ENCODE measurements around the gene TNNC1.

TNNC1 gene

DNA sequence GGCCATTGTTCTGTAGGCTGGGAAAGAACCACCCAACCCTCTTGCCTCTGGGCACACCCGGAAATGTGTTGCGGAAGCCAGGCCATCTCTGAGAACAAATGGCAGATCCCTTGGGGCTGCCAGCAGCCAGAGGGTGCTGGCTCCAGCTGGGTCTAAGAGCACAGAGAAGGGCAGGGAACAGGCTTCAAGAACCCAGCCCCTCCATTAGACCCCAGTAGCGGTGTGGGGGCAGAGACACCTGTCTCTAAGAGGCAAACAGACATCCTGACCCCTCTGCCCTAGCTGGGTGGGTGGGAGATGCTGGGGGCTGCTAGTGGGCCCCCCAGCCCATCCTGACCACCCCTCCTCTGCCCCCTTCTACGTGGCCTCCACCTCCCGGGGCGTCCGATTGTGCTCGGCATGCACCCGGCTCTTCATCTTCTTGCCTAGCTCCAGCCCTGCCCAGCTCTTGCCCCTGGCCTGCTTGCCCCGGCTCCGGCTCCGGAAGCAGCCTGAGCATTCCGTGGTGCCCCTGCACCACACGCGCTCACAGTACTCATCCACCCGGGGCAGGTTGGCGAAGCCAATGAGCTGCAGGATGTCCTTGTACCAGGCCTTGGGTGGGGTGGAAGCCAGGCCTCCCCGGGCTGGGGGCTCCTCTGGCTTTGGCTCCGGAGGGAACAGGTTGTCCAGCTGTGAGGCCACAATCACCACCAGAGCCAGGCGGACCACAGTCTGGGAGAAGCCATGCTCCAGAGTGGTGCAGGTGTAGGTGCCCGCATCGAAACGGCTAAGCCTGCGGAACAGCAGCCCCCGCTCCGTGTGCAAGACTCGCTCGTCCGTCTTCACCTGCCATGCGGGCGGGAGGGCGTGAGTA, 18.4 kb downstream of the TNNC1 start:
- no peaks in the 10 kb centered on the region for H3K9me3 Mint-ChIP-seq
- no peaks in the 10 kb centered on the region for H3K36me3 Mint-ChIP-seq (ENCODE audit: low read depth)
- H3K4me3 Mint-ChIP-seq, result no peak overlapping the region
- H3K27ac Mint-ChIP-seq, result no peak overlapping the region
- H3K4me1 Mint-ChIP-seq (ENCODE audit: low read depth), result peaks cover 4% of the 10 kb centered on the region
- no peaks in the 10 kb centered on the region for H3K27me3 Mint-ChIP-seq (ENCODE audit: low read depth)

DNA sequence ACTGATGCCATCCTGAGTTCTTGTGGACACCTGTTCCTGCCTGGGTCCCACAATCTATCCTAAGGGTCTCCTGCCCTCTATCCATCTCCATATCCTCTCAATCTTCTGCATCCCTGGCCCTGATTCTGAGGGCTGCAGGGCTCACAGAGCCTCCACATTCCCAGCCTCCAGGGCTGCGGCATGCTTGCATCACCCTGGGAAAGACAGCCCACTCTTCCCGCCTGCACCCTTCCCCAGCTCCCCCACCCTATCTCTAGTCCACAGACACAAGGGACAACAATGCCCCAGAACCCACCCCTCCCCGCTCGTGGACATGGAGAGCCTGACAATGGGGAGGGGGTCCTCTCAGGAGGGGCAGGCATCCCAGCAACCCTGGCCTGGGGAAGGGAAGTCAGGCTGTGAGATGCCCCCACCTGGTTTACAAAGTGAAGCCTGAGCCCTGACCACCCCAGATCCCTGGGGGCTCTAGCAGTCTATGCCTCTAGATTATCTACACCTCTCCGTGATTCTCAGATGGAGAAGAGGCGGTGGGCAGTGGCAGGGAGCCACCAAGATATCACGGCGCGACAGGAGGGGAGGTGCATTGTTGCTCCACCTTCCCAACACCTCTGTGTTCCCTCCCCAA, 19.2 kb downstream of the TNNC1 start:
- Mint-ChIP-seq H3K4me1 (ENCODE audit: low read depth) (peaks cover 4% of the 10 kb centered on the region), H3K4me3 (no peak overlapping the region), H3K9me3 (no peaks in the 10 kb centered on the region), H3K36me3 (ENCODE audit: low read depth) (no peaks in the 10 kb centered on the region), H3K27me3 (ENCODE audit: low read depth) (no peaks in the 10 kb centered on the region), H3K27ac (no peak overlapping the region)

DNA sequence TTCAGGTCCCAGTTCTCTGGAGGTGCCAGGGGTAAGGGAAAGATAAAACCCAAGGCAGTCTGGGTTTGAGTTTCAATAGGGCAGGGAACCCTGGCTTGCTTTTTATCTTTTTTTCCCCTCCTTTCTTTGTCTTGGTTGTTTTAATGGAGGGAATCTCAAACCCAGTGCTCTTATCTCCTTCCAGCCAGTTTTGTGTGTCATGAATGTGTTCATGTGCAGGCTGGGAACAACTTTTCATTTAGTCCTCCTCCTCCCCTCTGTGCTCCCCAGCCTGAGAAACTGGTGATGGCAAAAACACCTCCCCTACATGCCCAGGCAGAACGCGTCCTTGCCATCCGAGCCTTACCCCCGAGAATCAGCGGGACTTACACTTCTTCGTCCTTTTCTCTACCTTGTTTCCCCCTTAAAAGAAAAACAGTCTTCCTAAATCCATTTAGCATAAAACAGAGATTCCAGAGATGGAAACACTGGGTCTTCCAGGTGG, 19.8 kb downstream of the TNNC1 start:
- Mint-ChIP-seq H3K27me3 (ENCODE audit: low read depth) (no peaks in the 10 kb centered on the region), H3K4me1 (ENCODE audit: low read depth) (peaks cover 4% of the 10 kb centered on the region), H3K4me3 (no peak overlapping the region), H3K9me3 (no peaks in the 10 kb centered on the region), H3K27ac (no peak overlapping the region), H3K36me3 (ENCODE audit: low read depth) (no peaks in the 10 kb centered on the region)

DNA sequence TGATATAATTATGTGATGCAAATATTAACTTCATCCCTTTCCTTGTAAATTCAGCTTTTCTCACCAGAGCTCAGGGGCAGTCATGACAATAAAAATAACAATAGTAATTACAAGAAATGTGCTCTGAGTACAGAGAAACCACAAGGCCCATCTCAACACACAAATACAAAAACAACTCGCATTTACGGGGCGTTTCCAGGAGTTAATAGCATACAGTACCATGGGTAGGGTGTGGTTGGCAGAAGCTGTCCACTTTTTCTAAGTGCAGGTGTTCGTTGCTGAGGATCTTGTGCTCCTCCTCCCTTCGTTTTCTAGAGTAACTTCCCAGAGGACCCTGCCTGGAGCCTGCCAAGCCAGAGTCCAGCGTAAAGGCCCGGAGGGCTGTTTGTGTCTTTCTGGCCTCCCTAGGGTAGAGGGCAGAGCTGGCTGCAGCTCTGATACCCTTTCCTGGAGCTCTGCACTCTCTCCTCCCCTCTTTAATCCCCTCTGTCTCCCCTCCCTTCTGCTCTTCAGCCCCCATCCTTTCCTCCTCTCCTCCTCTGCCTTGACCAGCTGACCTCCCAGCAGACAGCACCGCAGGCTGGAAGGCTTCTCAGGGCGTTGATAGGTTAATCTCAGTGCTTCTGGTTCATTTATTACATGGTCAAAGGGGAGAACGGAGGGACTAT, 20.4 kb downstream of the TNNC1 start:
- Mint-ChIP-seq H3K27ac (no peak overlapping the region), H3K36me3 (ENCODE audit: low read depth) (no peaks in the 10 kb centered on the region), H3K27me3 (ENCODE audit: low read depth) (peaks cover under 1% of the 10 kb centered on the region), H3K4me3 (no peak overlapping the region), H3K4me1 (ENCODE audit: low read depth) (peaks cover 4% of the 10 kb centered on the region), H3K9me3 (no peaks in the 10 kb centered on the region)

DNA sequence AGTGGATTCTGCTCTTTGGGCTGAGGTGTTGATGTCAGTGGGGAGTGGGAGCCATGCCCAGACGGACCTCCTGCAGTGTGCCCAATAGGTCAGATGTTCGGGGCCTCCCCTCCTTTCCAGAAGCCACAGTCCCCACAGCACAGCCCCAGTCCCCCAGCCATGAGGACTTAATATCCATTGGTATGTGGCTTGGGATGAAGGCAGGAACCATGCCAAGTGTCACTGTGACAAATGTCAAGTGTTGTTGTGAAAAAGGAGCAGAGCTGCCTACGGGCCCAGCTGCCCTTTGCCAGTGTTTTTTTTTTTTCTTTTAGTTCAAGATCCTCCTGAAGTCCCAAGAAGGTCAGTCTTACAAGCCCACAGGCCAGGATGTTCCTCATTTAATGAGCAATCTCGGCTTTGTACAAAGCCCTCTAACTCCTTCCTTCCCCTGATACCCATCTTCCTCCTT, 21.1 kb downstream of the TNNC1 start:
- Mint-ChIP-seq H3K36me3 (ENCODE audit: low read depth) (no peaks in the 10 kb centered on the region), H3K4me1 (ENCODE audit: low read depth) (peaks cover 4% of the 10 kb centered on the region), H3K9me3 (no peaks in the 10 kb centered on the region), H3K27me3 (ENCODE audit: low read depth) (peaks cover 7% of the 10 kb centered on the region), H3K4me3 (no peak overlapping the region), H3K27ac (no peak overlapping the region)

DNA sequence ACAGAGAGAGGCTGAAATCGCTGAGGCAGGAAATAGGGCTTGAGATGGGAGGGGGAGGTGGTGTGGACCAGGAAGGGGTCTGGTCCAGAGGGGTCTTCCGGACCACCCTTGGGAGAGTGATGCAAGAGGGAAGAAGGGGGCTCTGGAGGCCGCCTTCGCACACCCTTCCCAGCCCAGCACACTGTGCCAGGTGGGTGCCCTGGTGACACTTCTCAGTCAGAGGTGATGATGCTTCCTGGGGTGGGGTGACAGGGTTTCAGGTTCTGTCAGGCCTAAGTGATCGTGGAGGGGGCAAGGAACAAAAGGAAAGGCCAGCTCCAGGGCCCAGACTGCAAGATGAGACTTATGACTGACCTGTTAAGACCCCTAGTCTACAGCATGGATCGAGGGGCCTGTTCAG, 21.6 kb downstream of the TNNC1 start:
- Mint-ChIP-seq H3K27ac (no peak overlapping the region), H3K27me3 (ENCODE audit: low read depth) (peaks cover 7% of the 10 kb centered on the region), H3K9me3 (no peaks in the 10 kb centered on the region), H3K4me3 (no peak overlapping the region), H3K4me1 (ENCODE audit: low read depth) (peaks cover 4% of the 10 kb centered on the region), H3K36me3 (ENCODE audit: low read depth) (no peaks in the 10 kb centered on the region)

DNA sequence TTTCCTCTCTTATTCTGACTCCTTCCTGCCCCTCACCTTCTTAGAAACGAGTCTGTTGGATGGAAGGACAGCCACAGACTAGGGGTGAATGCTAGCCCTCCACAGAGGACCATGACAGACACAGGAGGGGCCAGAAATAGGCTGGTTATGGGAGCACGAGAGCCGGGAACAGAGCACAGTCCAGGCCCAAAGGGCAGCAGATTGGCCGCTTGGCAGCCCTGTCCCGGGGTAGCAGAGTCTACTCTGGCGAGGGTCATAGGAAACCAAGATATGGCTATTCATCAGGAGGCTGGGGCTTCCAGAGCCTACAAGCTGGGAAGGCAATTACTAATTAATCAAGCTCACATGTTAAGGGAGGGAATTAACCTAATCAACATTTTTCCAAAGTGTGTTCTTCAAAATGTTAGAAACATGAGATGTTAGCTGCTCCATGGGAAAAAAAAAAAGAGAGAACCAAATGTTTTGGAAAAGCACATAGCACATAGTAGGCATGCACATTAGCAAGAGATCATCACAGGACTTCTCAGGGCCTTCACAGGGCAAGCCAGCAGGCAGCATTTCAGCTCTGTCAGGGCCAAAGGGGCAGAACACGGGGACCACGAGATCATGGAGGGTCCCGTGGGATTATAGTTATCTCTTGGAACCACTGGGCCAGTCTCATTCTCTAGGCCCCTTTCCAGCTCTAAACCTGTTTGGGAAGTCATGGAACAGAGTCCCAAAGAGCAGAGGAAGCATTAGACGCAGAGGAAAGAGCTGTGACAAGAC, 22.2 kb downstream of the TNNC1 start:
- H3K36me3 Mint-ChIP-seq (ENCODE audit: low read depth), result no peaks in the 10 kb centered on the region

DNA sequence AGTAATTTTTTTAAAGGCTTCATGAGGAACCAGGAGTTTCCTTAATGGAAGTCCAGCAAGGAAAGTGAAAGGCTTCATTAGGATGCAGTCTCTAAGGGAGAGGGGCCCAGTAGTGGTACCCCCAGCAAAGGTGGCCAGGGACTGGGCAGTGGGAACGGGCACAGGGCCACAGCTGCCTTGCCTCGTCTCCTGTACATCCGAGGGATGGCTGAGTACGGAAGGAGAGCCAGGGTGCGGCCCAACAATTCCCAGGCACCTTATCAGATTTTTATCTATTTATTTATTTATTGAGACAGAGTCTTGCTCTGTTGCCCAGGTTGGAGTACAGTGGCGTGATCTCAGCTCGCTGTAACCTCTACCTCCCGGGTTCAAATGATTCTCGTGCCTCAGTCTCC, 23.4 kb downstream of the TNNC1 start:
- Mint-ChIP-seq H3K4me3 (no peak overlapping the region), H3K27me3 (ENCODE audit: low read depth) (peaks cover 7% of the 10 kb centered on the region), H3K9me3 (no peaks in the 10 kb centered on the region), H3K36me3 (ENCODE audit: low read depth) (no peaks in the 10 kb centered on the region), H3K4me1 (ENCODE audit: low read depth) (peaks cover 4% of the 10 kb centered on the region), H3K27ac (no peak overlapping the region)

More for the DNA sequence above, 22.2 kb downstream of the TNNC1 start:
- H3K9me3 Mint-ChIP-seq, result no peaks in the 10 kb centered on the region
- H3K4me3 Mint-ChIP-seq, result no peak overlapping the region
- no peak overlapping the region for H3K27ac Mint-ChIP-seq
- H3K4me1 Mint-ChIP-seq (ENCODE audit: low read depth), result peaks cover 4% of the 10 kb centered on the region
- H3K27me3 Mint-ChIP-seq (ENCODE audit: low read depth), result peaks cover 7% of the 10 kb centered on the region

DNA sequence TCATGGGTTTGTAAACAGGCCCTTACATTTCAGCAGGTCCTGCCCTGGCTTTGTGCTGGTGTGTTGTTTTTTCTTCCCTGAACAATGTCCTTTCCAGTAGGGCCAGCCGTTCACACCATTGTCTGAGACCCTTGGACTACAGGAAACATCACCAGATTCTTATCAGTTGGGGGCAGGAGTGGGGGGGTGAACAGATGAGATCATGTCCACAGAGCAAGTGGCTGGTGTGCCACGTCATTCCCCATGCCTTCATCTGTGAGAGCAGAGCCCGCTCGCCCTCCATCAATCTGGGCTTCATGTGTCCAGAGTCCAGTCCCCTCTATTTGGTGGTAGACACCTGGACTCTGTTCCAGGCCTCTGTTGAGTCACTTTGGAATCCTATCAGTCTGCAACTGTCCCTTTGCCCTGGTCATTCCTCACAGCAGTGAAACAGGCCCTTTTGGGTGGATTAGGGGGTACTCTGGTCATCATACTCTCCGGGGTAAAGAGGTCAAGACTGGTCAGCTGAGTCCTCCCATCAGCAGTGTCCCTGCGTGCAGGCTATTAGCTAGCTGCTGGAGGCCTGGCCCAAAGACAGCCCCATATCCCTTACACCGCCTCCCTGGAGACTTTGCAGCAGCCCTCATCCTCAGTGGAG, 23.9 kb downstream of the TNNC1 start:
- Mint-ChIP-seq H3K4me3 (no peak overlapping the region), H3K4me1 (ENCODE audit: low read depth) (peaks cover 4% of the 10 kb centered on the region), H3K36me3 (ENCODE audit: low read depth) (no peaks in the 10 kb centered on the region), H3K27me3 (ENCODE audit: low read depth) (peaks cover 7% of the 10 kb centered on the region), H3K9me3 (no peaks in the 10 kb centered on the region), H3K27ac (no peak overlapping the region)

DNA sequence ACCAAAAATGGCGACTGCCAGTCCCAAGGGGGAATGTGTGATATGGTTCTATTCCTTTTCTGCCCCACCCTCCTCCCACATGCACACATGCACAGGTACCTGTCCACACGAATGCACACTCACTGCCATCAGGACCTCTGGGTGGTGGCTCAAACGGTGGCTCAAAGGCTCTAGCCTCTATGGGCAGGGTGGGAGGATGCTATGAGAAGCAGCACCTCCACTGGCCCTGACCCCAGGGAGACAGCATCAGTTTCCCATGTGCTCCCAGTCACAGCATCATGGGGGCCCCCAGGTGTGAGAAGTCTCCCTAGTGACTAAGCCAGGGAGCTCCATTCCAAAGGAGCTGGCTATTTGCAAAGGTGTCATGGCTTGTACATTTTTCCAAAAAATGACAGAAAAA, 24.8 kb downstream of the TNNC1 start:
- H3K9me3 Mint-ChIP-seq, result no peaks in the 10 kb centered on the region
- peaks cover 4% of the 10 kb centered on the region for H3K4me1 Mint-ChIP-seq (ENCODE audit: low read depth)
- no peaks in the 10 kb centered on the region for H3K36me3 Mint-ChIP-seq (ENCODE audit: low read depth)
- no peak overlapping the region for H3K4me3 Mint-ChIP-seq
- H3K27ac Mint-ChIP-seq, result no peak overlapping the region
- H3K27me3 Mint-ChIP-seq (ENCODE audit: low read depth), result peaks cover 7% of the 10 kb centered on the region

DNA sequence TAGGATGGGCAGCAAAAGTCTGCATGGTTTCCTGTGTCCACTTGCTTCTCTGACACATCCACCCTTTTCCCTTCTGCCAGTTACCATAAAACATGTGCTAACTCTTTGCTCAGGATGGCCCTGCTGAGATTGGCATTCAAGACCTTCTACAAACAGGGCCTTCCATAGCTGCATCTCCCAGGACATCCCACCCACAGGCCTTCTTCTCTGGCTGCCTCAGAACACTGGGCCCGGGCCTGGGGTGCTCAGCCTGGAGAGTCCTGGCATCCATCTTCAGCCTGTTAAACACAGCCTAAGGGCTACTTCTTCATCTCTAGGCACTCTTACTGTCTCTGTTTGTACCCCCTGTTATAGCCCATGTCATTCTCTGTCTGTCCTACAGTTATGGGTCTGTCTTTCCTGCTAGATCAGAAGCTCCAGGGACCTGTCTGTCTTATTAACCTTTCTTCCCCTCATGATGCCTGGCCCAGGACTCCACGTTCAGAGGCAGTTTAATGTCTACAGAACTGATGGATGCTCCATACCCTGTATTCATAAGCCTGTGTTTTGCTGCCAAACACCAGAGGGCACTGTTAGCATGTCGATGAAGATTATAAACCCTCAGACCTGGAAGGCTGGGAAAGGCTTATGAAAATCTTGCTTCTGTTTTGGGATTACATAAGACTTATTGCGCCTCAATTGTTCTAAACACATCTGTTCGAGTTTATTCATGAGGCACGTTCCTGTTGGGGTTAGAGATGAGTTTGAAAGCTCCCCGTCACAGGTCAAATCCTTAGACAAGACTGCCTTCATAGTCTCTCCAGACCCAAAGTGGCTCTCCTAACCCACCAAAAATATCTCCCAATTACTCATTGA, 25.5 kb downstream of the TNNC1 start:
- H3K27ac Mint-ChIP-seq, result no peak overlapping the region
- peaks cover 7% of the 10 kb centered on the region for H3K27me3 Mint-ChIP-seq (ENCODE audit: low read depth)
- H3K36me3 Mint-ChIP-seq (ENCODE audit: low read depth), result no peaks in the 10 kb centered on the region
- H3K4me3 Mint-ChIP-seq, result no peak overlapping the region
- peaks cover 4% of the 10 kb centered on the region for H3K4me1 Mint-ChIP-seq (ENCODE audit: low read depth)
- H3K9me3 Mint-ChIP-seq, result no peaks in the 10 kb centered on the region

DNA sequence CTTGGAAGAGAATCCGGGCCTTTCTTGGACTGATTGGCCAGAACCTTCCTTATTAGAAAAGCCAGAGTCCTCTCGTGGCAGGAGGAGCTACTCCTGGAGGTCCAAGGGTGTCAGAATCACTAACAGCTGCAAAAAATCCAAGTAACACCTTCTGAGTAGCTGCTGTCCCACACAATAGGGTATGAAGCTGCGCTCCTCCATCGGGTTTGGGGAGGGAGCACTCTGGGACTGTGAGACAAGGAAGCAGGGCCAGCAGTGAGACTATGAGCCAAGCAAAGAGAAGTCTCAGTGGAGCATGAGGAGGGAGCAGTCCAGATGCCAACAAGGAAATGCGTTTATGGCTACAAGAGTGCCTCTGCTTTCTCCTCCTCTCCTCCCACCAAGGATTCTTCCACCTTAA, 30.7 kb downstream of the TNNC1 start:
- Mint-ChIP-seq H3K27ac (no peak overlapping the region), H3K9me3 (no peaks in the 10 kb centered on the region), H3K36me3 (ENCODE audit: low read depth) (no peaks in the 10 kb centered on the region), H3K4me3 (no peak overlapping the region), H3K4me1 (ENCODE audit: low read depth) (no peaks in the 10 kb centered on the region), H3K27me3 (ENCODE audit: low read depth) (peaks cover 4% of the 10 kb centered on the region)

DNA sequence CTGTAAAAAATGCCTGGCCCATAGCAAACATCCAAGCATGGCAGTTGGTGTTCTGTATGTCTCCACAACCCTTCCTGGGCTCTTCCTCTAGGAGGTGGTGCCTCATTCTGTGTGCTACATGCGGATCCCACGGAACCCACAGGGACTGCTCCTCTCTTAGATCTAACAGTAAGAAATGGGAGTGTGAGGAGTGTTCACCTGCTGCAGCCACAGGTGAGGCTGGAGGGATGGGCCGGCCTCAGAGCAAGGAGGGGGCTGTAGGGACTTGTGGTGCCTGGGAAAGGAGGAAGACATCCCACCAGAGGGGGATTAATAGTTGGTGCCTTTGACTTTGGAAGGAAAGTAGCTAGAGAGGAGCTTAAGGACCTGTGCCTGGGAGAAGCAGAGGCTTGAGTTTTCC, 31.2 kb downstream of the TNNC1 start:
- Mint-ChIP-seq H3K36me3 (ENCODE audit: low read depth) (no peaks in the 10 kb centered on the region), H3K27ac (peak overlapping the region; percentile 13), H3K4me3 (no peak overlapping the region), H3K9me3 (no peaks in the 10 kb centered on the region), H3K4me1 (ENCODE audit: low read depth) (peaks cover under 1% of the 10 kb centered on the region), H3K27me3 (ENCODE audit: low read depth) (no peaks in the 10 kb centered on the region)

Measured in T-helper 1 cell treated with Interleukin-12 subunit alpha and Interleukin-12 subunit beta and Interleukin-4 antibody, amounts not matched to agents 30 μg/mL and 1 μg/mL, for 36 hours (primary cell).